Stimulated activated CD8-positive, alpha-beta memory T cell treated with anti-CD3 and anti-CD28 coated beads, Interleukin-7, amount 100 ng/mL, for 1 hour (primary cell): ENCODE results near the gene DIS3L2.
"Not testable (repeated sequence)": the region's sequence is repeated elsewhere in the genome, so short reads cannot be mapped to it uniquely, and the experiment has no call there.

Source experiments
- DNase-seq, 2 donors: peaks; one replicate each; pipeline ENCODE4 v3.0.0-alpha.2; 2020; ENCODE audit warnings: low read depth in 2 of 2

The DIS3L2 gene

GRCh38 chr2:232320443-232320803 is 358.9 kb downstream of the DIS3L2 start:
- no peak for DNase-seq

GRCh38 chr2:232321156-232321816 is 359.8 kb downstream of the DIS3L2 start:
- no peak for DNase-seq

- DNase-seq = no peak
Observed at GRCh38 chr2:232321817-232322559, 360.5 kb downstream of the DIS3L2 start.

- no peak for DNase-seq
Observed at GRCh38 chr2:232322560-232323327, 361.2 kb downstream of the DIS3L2 start.

- DNase-seq = no peak
Observed at GRCh38 chr2:232323328-232323650, 361.8 kb downstream of the DIS3L2 start.

GRCh38 chr2:232323967-232324366 is 362.5 kb downstream of the DIS3L2 start:
- not testable (repeated sequence) for DNase-seq

GRCh38 chr2:232324778-232325177 is 363.3 kb downstream of the DIS3L2 start:
- DNase-seq = no peak

- peak in 1 of 2 donors; percentile 20 for DNase-seq
Observed at GRCh38 chr2:232325324-232326273, 364.1 kb downstream of the DIS3L2 start.

GRCh38 chr2:232326274-232327104 is 365.0 kb downstream of the DIS3L2 start:
- not testable (repeated sequence) for DNase-seq

- DNase-seq = peak; percentile 70 to 77
Observed at GRCh38 chr2:232327105-232328031, 365.9 kb downstream of the DIS3L2 start.

GRCh38 chr2:232328032-232328422 is 366.5 kb downstream of the DIS3L2 start:
- no peak for DNase-seq

GRCh38 chr2:232328516-232329460 is 367.3 kb downstream of the DIS3L2 start:
- DNase-seq = no peak

GRCh38 chr2:232329716-232330067 is 368.2 kb downstream of the DIS3L2 start:
- DNase-seq = no peak

- DNase-seq = no peak
Observed at GRCh38 chr2:232330068-232330999, 368.8 kb downstream of the DIS3L2 start.

- DNase-seq = not testable (repeated sequence)
Observed at GRCh38 chr2:232331061-232331460, 369.5 kb downstream of the DIS3L2 start.

- not testable (repeated sequence) for DNase-seq
Observed at GRCh38 chr2:232331641-232332040, 370.1 kb downstream of the DIS3L2 start.

GRCh38 chr2:232332244-232332939 is 370.9 kb downstream of the DIS3L2 start:
- DNase-seq = not testable (repeated sequence)
